SHP77 treated with DMSO at 0.1 percent for 48 hours (cell line): ENCODE data around the gene KIAA0513.

Experiments
- DNase-seq: peaks from one replicate; lab custom pipeline; 2025; lab: John Stamatoyannopoulos, UW

The KIAA0513 gene

GRCh38 chr16:85027349-85027957 is at the start of gene KIAA0513:
Gene KIAA0513 (plus strand): TSS chr16:85027795. CDS start chr16:85067072, 39,277 bp downstream.
- DNase-seq = peak; percentile 74

GRCh38 chr16:84979516-84979915 is 48.1 kb upstream of the KIAA0513 start:
- DNase-seq = no peak

GRCh38 chr16:84982434-84982833 is 45.2 kb upstream of the KIAA0513 start:
- no peak for DNase-seq

- no peak for DNase-seq
Observed at GRCh38 chr16:84985079-84986065, 42.2 kb upstream of the KIAA0513 start.

GRCh38 chr16:84986102-84986501 is 41.5 kb upstream of the KIAA0513 start:
- no peak for DNase-seq

- no peak for DNase-seq
Observed at GRCh38 chr16:84986879-84987278, 40.7 kb upstream of the KIAA0513 start.

- DNase-seq = no peak
Observed at GRCh38 chr16:84988328-84989080, 39.1 kb upstream of the KIAA0513 start.

GRCh38 chr16:84989749-84990620 is 37.6 kb upstream of the KIAA0513 start:
- no peak for DNase-seq

GRCh38 chr16:84990782-84991181 is 36.8 kb upstream of the KIAA0513 start:
- DNase-seq = no peak

GRCh38 chr16:84992717-84993075 is 34.9 kb upstream of the KIAA0513 start:
- no peak for DNase-seq

- DNase-seq = no peak
Observed at GRCh38 chr16:84993926-84994325, 33.7 kb upstream of the KIAA0513 start.

GRCh38 chr16:84995663-84996062 is 31.9 kb upstream of the KIAA0513 start:
- DNase-seq = no peak

GRCh38 chr16:84996365-84996764 is 31.2 kb upstream of the KIAA0513 start:
- DNase-seq = no peak

- DNase-seq = no peak
Observed at GRCh38 chr16:84999200-84999599, 28.4 kb upstream of the KIAA0513 start.

GRCh38 chr16:84999857-85000480 is 27.6 kb upstream of the KIAA0513 start:
- DNase-seq = no peak

- DNase-seq = no peak
Observed at GRCh38 chr16:85002099-85002541, 25.5 kb upstream of the KIAA0513 start.

- no peak for DNase-seq
Observed at GRCh38 chr16:85002608-85003007, 25.0 kb upstream of the KIAA0513 start.

- DNase-seq = no peak
Observed at GRCh38 chr16:85003076-85003475, 24.5 kb upstream of the KIAA0513 start.

- no peak for DNase-seq
Observed at GRCh38 chr16:85003725-85004586, 23.6 kb upstream of the KIAA0513 start.

- no peak for DNase-seq
Observed at GRCh38 chr16:85004587-85005205, 22.9 kb upstream of the KIAA0513 start.
